Gastroesophageal sphincter (tissue), 4 donors: Measurements from ENCODE around the gene EML4. TPM values are rescaled to one million over a fixed set of nuclear protein-coding genes. Genes with fewer than 3 reads are reported as not detected.

Experiments
- ATAC-seq: fragments of 150-250 bp; one replicate; pipeline ENCODE4 v1.9.1; 2016; ENCODE audit warnings: mild to moderate bottlenecking, moderate library complexity
- H3K27ac ChIP-seq, 4 donors: fragments of 200-600 bp; sonication (generic) in 3 of 4; 1 replicate in 3 of 4; 2 replicates in 1 of 4; pipeline ENCODE4 v1.5.1; 2016 to 2019
- H3K27me3 ChIP-seq: fragments of 200-600 bp; sonication (generic); one replicate; pipeline ENCODE4 v1.5.1; 2019
- H3K36me3 ChIP-seq, 2 donors: fragments of 200-600 bp; sonication (generic); one replicate each; pipeline ENCODE4 v1.5.1; 2019; ENCODE audit warnings: control low read depth in 1 of 2
- H3K4me1 ChIP-seq, 3 donors: fragments of 200-600 bp; sonication (generic); 1 replicate in 2 of 3; 2 replicates in 1 of 3; pipeline ENCODE4 v1.5.1; 2016 to 2019; ENCODE audit warnings: control low read depth in 2 of 3
- H3K4me3 ChIP-seq, 2 donors: fragments of 200-600 bp; sonication (generic); one replicate each; pipeline ENCODE4 v1.5.1; 2019; ENCODE audit warnings: mild to moderate bottlenecking in 1 of 2, moderate library complexity in 1 of 2
- H3K9me3 ChIP-seq, 3 donors: fragments of 200-600 bp; sonication (generic); one replicate each; pipeline ENCODE4 v1.5.1; 2017 to 2019; ENCODE audit warnings: control low read depth in 2 of 3
- EP300 ChIP-seq: sonication (generic); formaldehyde crosslinking; IDR thresholded peaks from one replicate; pipeline ENCODE4 v1.6.1; 2017; ENCODE audit warnings: antibody characterized with exemption, mild to moderate bottlenecking
- POLR2A ChIP-seq, 2 donors: fragments of 450-650 bp; IDR thresholded peaks; one replicate each; pipeline ENCODE4 v1.6.1; 2017; ENCODE audit warnings: antibody characterized with exemption in 2 of 2, mild to moderate bottlenecking in 2 of 2, moderate library complexity in 1 of 2
- POLR2AphosphoS5 ChIP-seq: sonication (generic); formaldehyde crosslinking; IDR thresholded peaks from one replicate; pipeline ENCODE4 v1.6.1; 2017; ENCODE audit warnings: antibody characterized with exemption
- WGBS, 2 donors: methylation state at CpG; one replicate each; pipeline ENCODE4 v1.1.5; 2018; ENCODE audit warnings: low coverage in 1 of 2; 5-methylcytosine and 5-hydroxymethylcytosine counted together
- total RNA-seq, 4 donors: library from RNA; depleted of rRNA; stranded (reverse); fragments of >200 nt; gene quantifications; one replicate each; pipeline ENCODE4 v1.1.0, GENCODE V29; 2016
- TF ChIP-seq, protein P1 (sequence below), 4 experiments: fragments of 200-600 bp in 2 of 4; fragments of 450-650 bp in 2 of 4; sonication (generic) in 1 of 4; IDR thresholded peaks; one replicate each; pipeline ENCODE4 v1.5.1; 2017 to 2019; ENCODE audit warnings: antibody characterized with exemption in 4 of 4, mild to moderate bottlenecking in 2 of 4, moderate library complexity in 2 of 4

Gene EML4
- total RNA-seq, 4 donors from 2014 or later, result 18.5 to 31.4 (median 23.7) TPM

DNA sequence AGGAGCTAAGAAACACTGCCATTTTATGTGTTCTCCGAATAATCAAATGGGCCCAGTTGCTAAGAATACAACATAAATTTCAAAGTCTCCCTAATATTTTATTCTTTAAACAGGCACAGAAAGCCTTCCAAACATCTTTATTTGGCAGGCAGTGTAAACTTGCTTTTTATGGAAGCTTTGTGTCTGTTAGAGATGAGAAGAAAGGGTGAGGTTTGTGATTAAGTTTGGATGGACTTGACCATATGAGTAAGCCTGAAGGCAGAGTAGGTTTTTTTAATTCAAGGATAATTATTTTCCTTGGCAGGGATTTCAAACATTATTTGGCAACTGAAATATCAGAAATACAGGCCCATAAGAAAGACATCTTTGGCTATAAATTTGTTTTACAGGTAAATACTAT is 129.0 kb downstream of the EML4 start:
- no peak overlapping the region for H3K27ac ChIP-seq
- peaks cover 2 to 47% of the 10 kb centered on the region in 2 donors for H3K36me3 ChIP-seq
- 40 to 43% methylated on average over 1 of the region's 1 CpG for WGBS, 2 donors
- H3K9me3 ChIP-seq, result no peaks in the 10 kb centered on the region
- peaks cover 0 to 10% (median 4%) of the 10 kb centered on the region in 3 donors for H3K4me1 ChIP-seq
- TF ChIP-seq, protein P1, sequence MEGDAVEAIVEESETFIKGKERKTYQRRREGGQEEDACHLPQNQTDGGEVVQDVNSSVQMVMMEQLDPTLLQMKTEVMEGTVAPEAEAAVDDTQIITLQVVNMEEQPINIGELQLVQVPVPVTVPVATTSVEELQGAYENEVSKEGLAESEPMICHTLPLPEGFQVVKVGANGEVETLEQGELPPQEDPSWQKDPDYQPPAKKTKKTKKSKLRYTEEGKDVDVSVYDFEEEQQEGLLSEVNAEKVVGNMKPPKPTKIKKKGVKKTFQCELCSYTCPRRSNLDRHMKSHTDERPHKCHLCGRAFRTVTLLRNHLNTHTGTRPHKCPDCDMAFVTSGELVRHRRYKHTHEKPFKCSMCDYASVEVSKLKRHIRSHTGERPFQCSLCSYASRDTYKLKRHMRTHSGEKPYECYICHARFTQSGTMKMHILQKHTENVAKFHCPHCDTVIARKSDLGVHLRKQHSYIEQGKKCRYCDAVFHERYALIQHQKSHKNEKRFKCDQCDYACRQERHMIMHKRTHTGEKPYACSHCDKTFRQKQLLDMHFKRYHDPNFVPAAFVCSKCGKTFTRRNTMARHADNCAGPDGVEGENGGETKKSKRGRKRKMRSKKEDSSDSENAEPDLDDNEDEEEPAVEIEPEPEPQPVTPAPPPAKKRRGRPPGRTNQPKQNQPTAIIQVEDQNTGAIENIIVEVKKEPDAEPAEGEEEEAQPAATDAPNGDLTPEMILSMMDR (IDR thresholded peaks at IDR 0.05), result no peak
- no peak for TF ChIP-seq POLR2A (IDR thresholded peaks at IDR 0.05)
- ATAC-seq, result no peak
- no peak overlapping the region for H3K4me3 ChIP-seq
- H3K27me3 ChIP-seq, result no peaks in the 10 kb centered on the region

DNA sequence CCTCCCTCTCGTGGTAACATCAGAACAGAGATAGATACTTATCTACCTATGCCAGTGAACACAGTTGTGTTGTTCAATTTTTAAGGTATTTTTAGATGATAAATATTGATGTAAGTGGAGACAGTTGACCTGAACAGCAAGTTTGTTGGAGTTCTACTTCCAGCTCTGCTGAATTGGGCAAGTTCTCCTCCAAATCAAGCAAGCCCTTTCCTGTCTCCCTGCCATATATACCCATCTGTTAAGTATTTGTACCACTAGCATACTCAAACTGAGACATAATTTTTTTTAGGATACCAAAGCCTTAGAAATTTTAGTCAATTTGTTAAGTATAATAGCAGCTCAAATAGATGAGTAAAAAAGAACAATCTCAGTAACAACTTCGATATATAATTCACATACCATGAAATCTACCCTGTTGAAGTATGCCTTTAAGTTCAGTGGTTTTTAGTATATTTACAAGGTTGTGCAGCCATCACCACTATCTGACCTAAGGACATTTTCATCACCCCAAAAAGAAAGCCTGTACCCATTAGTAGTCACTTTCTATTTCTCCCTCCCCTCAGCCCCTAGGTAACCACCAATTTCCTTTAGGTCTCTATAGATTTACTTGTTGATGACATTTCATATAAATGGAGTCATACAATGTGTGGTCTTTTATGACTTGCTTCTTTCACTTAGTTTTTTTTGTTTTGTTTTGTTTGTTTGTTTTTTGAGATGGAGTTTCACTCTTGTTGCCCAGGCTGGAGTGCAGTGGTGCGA is 130.0 kb downstream of the EML4 start:
- WGBS, 2 donors, result 96 to 100% methylated on average over 3 of the region's 3 CpGs
- TF ChIP-seq POLR2AphosphoS5 (no peak), EP300 (no peak), POLR2A (IDR thresholded peaks at IDR 0.05) (no peak)
- TF ChIP-seq, protein P1 (IDR thresholded peaks at IDR 0.05), result no peak
- ATAC-seq, result no peak
- H3K9me3 ChIP-seq, result no peaks in the 10 kb centered on the region
- no peak overlapping the region for H3K27ac ChIP-seq
- peaks cover 2 to 49% of the 10 kb centered on the region in 2 donors for H3K36me3 ChIP-seq
- no peak overlapping the region for H3K4me3 ChIP-seq
- H3K4me1 ChIP-seq, result peaks cover 0 to 10% (median 4%) of the 10 kb centered on the region in 3 donors
- H3K27me3 ChIP-seq, result no peaks in the 10 kb centered on the region

DNA sequence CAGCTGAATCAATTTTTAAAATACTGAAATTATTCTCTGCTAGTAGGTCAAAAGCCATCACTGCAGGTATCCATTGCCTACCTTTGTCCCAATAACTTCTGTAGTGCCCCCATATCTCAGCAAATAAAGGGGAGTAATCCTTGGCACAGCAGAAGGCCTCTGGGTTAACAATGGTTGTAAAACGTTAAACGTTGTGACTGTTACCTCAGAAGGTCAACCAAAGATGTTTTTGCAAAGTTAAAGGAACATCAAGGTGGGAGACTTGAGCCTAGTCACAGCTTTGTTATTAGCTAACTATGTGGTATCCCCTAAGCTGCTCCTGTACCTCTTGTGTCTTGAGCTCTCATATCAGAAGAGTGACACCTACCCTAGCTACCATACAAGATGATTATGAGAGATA is 131.4 kb downstream of the EML4 start:
- Histone ChIP-seq H3K4me3 (no peak overlapping the region), H3K4me1 (peaks cover 0 to 10% (median 4%) of the 10 kb centered on the region in 3 donors), H3K9me3 (no peaks in the 10 kb centered on the region), H3K27me3 (no peaks in the 10 kb centered on the region), H3K36me3 (peaks cover 2 to 49% of the 10 kb centered on the region in 2 donors), H3K27ac (no peak overlapping the region)
- TF ChIP-seq EP300 (no peak), POLR2A (IDR thresholded peaks at IDR 0.05) (no peak), POLR2AphosphoS5 (no peak)
- TF ChIP-seq, protein P1 (IDR thresholded peaks at IDR 0.05), result no peak
- no peak for ATAC-seq
- WGBS, 2 donors, result 83 to 87% methylated on average over 2 of the region's 2 CpGs

DNA sequence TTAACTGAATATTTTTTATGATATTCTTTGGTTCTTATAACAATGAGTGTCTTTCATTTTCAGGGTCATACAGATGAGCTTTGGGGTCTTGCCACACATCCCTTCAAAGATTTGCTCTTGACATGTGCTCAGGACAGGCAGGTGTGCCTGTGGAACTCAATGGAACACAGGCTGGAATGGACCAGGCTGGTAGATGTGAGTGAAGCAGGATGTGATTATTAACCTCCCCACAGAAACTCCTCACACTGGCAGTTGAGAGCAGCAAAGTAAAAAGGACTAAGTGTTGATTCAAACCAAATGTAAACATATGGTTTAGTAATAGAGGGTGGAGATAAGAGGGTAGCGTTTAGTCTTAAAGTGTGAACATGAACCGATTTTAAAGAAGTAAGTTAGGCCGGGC is 134.1 kb downstream of the EML4 start:
- peaks cover 0 to 51% of the 10 kb centered on the region in 2 donors for H3K36me3 ChIP-seq
- H3K4me1 ChIP-seq, result peaks cover 0 to under 1% (median 0%) of the 10 kb centered on the region in 3 donors
- WGBS, 2 donors, result 67 to 100% methylated on average over 1 to 3 of the region's 3 CpGs
- no peak overlapping the region for H3K27ac ChIP-seq
- TF ChIP-seq POLR2A (IDR thresholded peaks at IDR 0.05), result no peak
- TF ChIP-seq POLR2AphosphoS5, result no peak
- TF ChIP-seq EP300, result no peak
- TF ChIP-seq, protein P1 (IDR thresholded peaks at IDR 0.05), result no peak
- H3K4me3 ChIP-seq, result no peak overlapping the region
- no peak for ATAC-seq
- H3K9me3 ChIP-seq, result no peaks in the 10 kb centered on the region
- no peaks in the 10 kb centered on the region for H3K27me3 ChIP-seq

DNA sequence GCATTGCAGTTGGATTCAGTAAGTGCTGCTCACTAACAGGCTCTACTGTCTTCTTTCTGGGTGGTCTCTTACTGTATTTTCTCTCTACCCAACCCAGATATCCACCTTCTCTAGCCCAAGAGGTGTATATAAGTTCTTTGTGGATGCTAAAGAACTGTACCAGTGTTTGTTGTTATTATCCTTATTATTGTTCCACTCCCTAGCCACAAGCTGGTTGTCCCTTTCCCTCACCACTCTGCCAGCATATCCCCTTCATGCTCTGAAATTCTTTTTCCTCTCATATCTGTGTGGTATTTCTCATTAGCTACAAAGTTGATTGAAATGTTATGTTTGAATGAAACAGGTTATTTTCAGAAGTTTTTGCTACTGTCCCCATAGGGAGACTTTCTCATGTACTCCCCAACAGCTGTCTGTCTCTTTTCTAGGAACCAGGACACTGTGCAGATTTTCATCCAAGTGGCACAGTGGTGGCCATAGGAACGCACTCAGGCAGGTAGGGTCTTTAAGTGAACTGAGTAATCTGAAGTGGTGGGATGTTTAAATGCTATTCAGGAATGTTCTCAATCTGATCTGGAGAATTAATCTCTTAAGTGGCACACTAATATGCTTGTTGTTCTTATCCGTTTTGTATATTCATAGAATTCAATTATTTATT is 135.0 kb downstream of the EML4 start:
- no peak for ATAC-seq
- Histone ChIP-seq H3K4me1 (no peaks in the 10 kb centered on the region), H3K27ac (no peak overlapping the region), H3K36me3 (peaks cover 0 to 52% of the 10 kb centered on the region in 2 donors), H3K4me3 (no peak overlapping the region), H3K27me3 (no peaks in the 10 kb centered on the region), H3K9me3 (no peaks in the 10 kb centered on the region)
- WGBS, 2 donors, result 91 to 93% methylated on average over 2 of the region's 2 CpGs
- TF ChIP-seq, protein P1 (IDR thresholded peaks at IDR 0.05), result no peak
- TF ChIP-seq POLR2AphosphoS5 (no peak), EP300 (no peak), POLR2A (IDR thresholded peaks at IDR 0.05) (no peak)
